NOMO-1 (cell line): ENCODE data around the gene ANKRD55.
"Not testable (repeated sequence)": the region's sequence is repeated elsewhere in the genome, so short reads cannot be mapped to it uniquely, and the experiment has no call there.

Source experiments
- DNase-seq, 2 experiments: peaks; one replicate each; lab custom pipeline; 2025; ENCODE audit not compliant: unreplicated experiment in 2 of 2; lab: John Stamatoyannopoulos, UW

Gene ANKRD55

DNA sequence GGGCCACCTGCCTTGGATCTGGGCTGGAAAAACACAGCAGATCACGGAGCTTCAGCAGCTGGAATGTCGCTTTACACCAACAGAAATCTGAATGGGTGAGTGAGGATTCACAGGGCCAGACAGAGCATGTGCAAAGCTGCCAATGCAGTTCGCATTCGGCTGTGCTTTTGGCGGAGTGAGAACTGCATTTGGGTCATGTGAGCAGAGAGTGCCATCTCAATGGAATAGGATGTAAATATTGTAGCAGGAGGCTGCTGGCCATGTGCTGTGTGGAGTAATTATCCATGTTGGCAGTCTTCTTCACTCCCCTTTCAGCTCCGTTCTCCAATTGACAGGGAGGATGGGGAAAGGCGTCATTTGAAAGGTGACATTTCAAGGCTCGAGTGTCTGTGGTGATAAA, at the start of gene ANKRD55:
ANKRD55 (minus strand) TSS at position 101 of the 400 bp plus-strand sequence. CDS start 417 bp downstream, outside the sequence.
- no peak for DNase-seq

DNA sequence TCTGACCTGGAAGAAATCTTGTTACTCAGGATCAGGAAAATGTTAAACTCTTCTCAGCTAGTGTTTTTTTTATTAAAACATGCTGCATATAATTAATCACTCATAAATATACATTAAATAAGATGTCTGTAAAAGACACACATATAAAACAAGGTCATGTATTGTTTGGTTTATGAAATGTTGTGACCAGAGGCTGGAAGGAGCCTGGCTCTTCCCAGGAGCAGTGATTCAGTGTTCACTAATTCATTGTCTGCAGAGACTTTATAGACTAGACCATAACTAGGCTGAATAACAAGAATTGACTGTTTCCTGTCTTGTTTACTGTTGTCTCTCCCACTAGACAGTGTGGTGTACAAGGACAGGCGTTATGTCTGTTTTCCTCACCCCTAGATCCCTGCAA, 49.1 kb upstream of the ANKRD55 start:
- DNase-seq = no peak

GRCh38 chr5:56281489-56282165, 48.5 kb upstream of the ANKRD55 start:
- no peak for DNase-seq

DNA sequence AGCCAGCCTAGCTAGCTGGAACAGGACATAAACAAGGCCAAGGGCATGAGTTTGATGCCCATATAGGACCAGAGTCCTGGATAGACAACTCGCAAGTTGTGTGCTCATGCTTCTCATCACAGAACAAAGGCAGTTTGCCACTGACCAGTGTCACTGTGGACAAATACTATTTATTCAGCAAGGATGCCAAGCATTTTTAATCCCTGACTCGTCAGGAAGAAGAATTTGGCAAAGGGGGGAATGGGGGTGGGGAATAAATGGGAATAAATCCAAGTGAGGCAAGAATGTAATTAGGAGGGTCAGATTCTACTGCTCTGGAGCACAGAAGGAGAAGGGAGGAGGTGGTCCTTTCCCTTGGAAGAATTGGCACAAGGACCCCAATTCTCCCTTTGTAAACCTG, 46.8 kb upstream of the ANKRD55 start:
- no peak for DNase-seq

DNA sequence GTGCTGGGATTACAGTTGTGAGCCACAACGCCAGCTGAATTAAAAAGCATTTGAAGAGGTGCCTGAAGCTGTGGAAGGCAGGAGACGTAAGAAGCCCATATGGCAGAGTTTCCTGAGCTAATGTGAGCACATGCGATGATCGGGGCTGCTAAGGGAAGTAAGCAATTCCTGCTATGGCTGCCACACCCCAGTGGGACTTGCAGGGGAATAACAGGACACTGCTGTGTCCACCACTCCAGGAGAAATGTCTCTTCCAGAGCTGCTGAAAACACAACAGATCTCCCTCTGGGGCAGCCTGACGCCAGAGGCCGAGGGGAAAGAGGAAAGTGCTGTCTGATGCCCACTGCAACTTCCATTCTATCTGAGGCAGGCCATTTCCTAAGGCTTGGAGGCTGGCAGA, 46.2 kb upstream of the ANKRD55 start:
- no peak for DNase-seq

DNA sequence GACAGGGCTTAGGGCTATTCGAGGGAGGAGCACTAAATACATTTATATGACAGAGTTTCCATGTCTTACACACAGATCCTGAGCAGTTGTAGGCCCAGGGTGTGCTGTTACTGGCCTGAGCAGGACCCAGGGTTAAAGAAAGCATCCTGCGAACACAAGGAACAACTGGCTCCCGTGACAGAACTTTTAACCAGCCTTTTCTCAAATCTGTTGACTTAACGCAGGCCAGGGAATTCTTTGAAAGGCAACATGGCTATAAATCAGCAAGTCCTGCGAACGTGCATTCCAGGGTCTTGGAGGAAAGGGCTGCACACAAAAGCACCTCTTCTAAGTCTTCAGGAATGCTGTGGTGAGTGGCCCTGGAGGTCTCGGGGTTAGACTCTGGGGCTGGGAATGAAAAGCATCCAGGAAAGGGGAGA, 45.2 kb upstream of the ANKRD55 start:
- no peak for DNase-seq

DNA sequence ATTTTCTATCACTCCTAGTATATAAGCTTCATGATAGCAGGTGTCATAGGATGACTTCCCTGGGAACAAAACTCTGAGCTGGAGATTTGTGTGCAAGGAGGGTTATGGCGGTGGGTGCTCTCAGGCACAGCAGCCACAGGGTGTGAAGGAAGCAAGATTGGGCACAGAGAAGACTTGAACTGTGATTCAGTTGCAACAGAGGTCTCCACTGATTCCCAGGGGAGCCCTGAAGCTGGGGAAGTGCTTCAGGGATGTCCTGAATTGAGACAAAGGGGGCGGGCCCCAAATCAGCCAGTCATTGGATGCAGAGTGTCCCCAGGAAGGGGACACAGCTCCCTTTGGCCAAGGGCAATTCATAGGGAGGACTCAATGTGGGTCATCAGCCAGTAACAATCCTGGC, 44.4 kb upstream of the ANKRD55 start:
- DNase-seq = no peak

DNA sequence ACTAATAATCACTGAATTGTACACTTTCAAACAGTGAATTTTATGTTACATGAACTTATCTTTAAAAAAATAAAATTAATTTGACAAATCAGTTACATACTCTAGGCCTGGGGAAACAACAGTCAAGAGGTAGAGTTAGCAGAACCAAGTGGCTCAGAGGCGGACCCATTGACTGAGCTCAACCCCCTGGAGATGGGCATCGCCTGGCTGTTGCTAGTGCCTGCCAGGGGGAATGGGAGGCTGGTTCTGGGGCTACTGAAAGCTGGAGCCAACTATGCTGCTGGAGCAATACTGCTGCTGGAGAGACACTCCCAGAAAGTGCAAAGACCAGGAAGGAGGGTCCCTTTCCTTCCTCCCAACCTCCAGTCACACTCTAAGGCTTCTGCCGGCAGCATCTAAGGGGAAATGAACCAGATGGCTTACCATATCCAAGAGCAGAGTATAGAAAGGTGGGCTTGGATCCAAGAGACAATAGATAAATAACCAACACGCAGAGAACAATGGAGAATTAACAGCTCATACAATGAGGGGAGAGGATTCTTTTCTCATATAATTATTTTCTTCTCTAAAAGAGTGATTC, 40.3 kb upstream of the ANKRD55 start:
- DNase-seq = no peak

DNA sequence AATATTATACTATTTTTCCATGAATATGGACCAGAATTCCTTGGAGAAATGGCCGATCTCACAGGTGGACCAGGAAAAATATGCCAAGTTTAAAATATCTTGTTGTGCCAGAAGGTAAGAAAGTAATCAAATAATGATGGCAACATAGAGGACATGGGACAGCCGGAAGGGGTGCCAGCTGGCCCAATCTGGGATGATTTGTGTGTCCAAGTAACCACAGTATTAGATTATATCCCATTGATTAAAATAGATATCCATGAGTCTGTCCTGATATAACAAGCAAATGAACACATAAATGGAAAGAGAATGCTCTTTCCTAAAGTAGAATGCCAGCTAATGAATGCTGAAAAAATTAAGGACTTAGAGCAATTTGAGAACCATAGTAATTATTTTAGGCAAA, 39.6 kb upstream of the ANKRD55 start:
- no peak for DNase-seq

DNA sequence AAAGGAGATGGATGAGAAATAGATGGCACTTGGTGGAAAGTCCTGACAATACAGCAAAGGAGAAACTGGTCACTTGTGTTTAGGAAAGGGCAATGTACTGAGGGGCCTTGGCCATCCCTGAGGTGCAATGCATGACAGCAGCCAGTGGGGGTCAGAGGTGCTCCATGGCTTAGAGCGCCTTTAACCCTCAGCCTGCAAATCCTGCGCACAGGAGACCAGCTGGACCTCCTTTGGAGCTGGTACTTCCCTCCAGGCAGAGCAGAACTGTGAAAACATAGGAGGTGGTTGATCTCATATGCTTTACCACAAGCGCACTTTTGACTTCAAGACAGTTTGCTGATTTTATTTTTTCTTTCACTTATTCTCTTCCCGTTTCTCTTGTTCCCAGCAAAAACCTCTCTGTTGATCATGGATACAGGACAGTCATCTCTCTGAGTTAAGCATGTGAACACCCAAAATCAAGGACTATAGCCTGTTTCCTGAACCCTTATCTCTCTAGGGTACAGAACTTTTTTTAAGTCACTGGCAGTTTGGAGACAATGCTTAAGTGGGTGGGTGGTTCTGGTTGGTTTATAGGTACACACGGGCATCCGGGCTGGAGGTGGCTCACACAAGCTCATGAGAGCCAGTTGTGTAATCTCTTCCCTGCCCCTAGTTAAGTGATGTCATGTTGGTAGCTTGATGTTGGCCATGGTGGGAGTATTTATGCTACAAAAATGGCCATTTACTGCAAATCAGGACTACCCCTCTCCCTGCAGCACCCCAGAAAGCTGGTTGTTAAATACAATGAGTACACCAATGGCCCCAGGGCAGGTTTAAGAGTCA, 37.6 kb upstream of the ANKRD55 start:
- peak; percentile 77 to 86 for DNase-seq

DNA sequence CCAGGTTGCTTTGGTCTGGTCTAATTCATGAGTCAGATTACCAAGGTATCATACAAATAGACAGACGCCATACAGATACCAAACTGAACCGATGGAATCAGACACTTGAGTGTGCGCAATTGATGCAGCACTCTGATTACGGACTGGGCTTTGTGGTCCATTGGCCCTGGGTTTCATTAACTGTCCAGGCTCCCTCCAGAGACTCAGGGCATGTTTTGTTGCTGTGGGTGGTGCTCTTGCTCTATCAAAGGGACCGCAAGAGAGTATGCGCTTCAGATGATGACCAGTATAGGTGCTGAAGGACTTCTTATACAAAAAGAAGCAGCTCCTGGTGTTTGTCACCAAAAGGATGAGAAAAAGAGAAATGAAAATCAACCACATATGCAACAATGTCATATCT, 36.9 kb upstream of the ANKRD55 start:
- peak in 1 of 2 experiments; percentile 45 for DNase-seq

- peak; percentile 47 to 72 for DNase-seq
Measured at GRCh38 chr5:56269216-56269927, 36.2 kb upstream of the ANKRD55 start.

GRCh38 chr5:56268707-56269106, 35.6 kb upstream of the ANKRD55 start:
- DNase-seq = not testable (repeated sequence)

- no peak for DNase-seq
Measured at GRCh38 chr5:56267856-56268255, 34.7 kb upstream of the ANKRD55 start.

DNA sequence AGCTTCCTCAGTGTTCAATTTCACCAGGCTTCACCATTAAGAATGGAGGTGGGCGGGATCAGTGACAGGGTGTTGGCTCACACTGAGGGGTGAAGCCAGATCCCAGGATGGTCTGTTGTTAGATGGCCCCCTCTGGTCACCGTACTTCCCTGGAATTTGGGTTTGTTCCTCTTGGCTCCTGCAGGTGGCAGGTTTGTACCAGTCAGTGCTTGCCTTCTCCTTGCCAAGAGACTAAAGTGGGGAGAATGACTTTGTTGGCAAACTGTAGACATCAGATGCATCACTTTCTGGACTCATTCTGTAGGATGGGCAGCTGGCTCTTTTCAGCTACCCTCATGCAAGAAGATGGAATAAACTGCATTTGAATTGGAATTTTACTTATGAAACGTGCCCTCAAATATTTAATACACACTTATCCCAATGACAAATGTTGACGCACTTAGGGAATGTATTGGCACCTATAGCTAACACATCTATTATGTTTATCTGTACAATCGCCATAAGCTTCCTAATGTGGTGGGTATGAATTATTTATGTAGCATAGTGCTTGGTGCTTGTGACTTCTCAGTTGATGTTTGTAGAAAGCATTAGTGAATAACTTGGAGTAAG, 31.4 kb upstream of the ANKRD55 start:
- peak; percentile 21 to 47 for DNase-seq

DNA sequence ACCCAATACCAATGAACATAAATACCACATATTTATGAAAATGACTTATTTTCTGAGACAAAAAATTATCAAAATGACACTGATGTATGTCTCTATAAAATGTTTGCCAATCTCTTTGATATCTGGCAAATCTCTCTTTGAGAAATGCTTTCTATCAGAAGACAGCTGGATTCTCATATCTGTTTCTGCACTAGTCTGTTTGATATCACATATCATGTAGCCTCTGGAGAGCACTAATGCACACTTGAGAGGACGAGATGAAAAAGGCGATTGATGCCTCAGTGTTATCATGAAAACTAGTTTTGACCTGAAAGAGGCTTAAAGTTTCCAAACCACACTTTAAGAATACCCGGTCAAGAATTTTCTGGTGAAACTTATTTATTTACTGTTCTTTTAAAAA, 29.1 kb upstream of the ANKRD55 start:
- no peak for DNase-seq

GRCh38 chr5:56259002-56259511, 25.9 kb upstream of the ANKRD55 start:
- DNase-seq = peak; percentile 27 to 52

DNA sequence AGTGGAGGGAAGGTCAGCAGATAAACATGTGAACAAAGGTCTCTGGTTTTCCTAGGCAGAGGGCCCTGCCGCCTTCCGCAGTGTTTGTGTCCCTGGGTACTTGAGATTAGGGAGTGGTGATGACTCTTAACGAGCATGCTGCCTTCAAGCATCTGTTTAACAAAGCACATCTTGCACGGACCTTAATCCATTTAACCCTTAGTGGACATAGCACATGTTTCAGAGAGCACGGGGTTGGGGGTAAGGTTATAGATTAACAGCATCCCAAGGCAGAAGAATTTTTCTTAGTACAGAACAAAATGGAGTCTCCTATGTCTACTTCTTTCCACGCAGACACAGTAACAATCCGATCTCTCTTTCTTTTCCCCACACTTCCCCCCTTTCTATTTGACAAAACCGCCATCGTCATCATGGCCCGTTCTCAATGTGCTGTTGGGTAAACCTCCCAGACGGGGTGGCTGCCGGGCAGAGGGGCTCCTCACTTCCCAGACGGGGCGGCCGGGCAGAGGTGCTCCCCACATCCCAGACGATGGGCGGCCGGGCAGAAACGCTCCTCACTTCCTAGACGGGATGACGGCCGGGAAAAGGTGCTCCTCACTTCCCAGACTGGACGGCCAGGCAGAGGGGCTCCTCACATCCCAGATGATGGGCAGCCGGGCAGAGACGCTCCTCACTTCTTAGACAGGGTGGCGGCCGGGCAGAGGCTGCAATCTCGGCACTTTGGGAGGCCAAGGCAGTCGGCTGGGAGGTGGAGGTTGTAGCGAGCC, 24.8 kb upstream of the ANKRD55 start:
- DNase-seq = not testable (repeated sequence)

GRCh38 chr5:56257010-56257409, 23.9 kb upstream of the ANKRD55 start:
- DNase-seq = no peak

DNA sequence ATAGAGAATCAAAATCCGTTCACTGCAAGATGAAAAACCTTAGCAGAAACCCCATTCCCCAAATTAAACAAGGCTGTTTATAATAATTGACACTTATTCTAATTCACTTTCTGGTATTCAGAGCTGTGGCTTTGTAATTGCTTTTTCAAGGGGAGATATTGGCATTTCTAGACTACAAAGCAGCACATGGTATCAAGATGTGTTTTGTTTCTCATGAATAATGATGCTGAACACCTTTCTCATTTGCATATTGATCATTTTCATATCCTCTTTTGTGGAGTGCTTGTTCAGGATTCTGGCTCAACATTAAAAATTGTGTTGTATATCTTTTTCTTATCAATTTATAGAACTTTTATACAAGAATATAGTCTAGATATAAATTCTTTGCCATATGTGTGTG, 22.4 kb upstream of the ANKRD55 start:
- DNase-seq = no peak
